GM15510 (cell line): ENCODE measurements around the gene MAST3.

Experiments
- POLR2A ChIP-seq: IDR thresholded peaks from 3 replicates; pipeline ENCODE4 v1.6.1; 2011; ENCODE audit warnings: borderline replicate concordance; ENCODE audit not compliant: insufficient read length; ENCODE audit errors: extremely low read depth

MAST3 gene

DNA sequence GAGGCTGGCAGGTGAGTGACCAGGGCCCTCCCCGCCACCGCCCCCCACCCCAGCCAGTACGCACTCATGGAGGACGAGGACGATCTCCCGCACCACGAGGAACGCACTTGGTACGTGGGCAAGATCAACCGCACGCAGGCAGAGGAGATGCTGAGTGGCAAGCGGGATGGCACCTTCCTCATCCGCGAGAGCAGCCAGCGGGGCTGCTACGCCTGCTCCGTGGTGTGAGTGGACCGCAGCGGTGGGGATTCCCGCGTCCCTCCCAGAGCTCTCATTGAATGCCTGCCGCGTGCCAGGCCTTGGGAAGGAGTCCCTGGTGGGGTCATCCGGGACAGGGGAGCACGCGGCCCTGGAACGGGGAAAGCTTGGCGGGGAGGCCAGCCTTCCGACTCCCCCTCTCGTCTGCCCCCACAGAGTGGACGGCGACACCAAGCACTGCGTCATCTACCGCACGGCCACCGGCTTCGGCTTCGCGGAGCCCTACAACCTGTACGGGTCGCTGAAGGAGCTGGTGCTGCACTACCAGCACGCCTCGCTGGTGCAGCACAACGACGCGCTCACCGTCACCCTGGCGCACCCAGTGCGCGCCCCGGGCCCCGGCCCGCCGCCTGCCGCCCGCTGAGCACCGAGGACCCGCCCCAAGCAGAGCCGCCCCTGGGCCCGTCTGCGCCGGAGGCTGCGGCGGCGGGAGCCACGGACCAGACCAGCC, 71.2 kb downstream of the MAST3 start:
- no peak for TF ChIP-seq POLR2A

DNA sequence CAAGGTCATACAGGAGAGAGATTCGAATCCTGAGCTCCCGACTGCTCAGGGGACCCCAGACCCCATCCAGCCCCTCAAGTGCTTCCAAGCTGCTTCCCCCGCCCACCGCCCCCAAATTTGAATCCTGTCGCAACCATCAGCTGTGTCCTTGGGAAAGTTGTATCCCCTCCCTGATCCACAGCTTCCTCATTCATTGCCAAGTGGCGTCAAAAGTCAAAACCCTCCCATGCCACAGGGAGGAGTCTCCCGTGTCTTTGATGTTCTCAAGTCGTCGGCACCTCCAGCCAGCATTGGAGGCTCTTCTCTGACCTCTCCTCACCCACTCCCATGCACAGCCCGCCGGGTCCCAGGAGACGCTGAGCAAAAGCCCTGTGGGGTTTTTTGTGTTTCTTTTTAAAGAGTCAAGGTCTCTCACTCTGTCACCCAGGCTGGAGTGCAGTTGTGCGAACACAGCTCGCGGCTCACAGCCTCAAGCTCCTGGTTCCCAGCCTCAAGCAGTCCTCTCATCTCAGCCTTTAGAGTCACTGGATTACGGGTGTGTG, 73.2 kb downstream of the MAST3 start:
- TF ChIP-seq POLR2A = no peak

DNA sequence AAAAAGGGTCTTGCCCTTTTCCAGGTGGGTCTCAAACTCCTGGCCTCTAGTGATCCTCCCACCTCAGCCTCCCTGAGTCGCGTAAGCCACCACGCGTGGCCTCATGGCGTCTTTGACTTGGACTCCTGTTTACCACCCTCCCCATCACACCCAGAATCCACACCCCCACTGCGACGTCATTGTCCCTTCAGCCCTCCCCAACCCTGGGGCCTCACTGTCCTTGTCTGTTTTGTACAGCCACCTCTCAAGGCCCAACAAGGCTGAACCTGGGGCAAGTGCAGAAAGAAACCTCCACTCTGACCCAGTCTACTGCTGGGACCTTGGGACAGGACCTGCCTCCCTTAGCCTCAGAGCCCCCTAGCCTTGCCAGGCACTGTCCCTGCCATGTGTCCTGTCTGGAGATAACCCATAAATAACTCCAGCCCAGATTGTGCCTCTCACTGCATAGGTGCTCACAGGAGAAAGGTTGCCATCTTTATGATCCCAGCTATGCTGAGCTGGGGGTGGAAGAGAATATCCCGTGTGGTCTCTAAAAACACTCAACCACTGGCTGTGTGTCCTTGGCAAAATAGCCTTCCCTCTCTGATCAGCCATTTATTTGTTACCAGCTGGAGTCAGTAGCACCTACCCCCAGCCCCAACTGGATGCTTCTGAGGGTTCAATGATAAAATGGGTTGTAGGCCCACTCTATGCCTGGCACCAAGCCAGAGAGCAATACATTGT, 74.2 kb downstream of the MAST3 start:
- no peak for TF ChIP-seq POLR2A

DNA sequence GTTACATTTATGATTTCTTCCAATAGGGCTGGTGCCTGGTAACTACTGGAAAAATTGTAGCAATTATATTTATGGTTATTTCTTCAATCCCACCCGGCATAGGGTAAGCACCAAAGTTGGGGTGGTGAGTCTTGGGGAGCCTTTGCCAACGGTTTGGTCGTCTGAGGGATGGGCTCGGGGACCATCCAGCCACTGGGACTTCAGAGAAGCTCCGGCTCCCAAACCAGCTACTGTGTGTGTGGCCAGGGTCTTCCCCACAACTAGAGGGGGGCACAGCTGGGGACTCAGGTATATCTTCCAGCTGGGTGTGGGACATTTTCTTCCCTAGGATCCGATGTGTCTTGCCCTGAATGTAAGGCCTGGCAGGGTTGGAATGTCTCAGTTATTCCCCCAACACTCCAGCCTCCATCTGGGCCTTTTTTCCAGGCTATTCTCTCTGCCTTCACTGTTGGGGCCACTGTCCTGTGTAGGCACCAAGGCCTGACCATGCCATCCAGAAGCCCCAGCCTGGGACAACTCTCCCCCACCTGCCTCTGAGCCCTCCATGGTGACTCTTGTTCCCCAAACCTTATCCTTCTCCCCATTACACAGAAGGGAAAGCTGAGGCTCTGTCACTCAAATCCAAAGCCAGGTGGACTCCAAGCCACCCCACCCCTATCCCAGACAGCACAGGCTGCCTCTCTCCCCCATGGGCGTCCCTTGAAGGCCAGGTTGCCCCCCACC, 74.9 kb downstream of the MAST3 start:
- TF ChIP-seq POLR2A = no peak

GRCh38 chr19:18173054-18173571, 75.5 kb downstream of the MAST3 start:
- TF ChIP-seq POLR2A = no peak

GRCh38 chr19:18173572-18174288, 76.2 kb downstream of the MAST3 start, which contains the start of gene IFI30:
IFI30 (plus strand) TSS chr19:18173813; CDS start chr19:18173842, 29 bp downstream.
- peak; percentile 99 for TF ChIP-seq POLR2A

DNA sequence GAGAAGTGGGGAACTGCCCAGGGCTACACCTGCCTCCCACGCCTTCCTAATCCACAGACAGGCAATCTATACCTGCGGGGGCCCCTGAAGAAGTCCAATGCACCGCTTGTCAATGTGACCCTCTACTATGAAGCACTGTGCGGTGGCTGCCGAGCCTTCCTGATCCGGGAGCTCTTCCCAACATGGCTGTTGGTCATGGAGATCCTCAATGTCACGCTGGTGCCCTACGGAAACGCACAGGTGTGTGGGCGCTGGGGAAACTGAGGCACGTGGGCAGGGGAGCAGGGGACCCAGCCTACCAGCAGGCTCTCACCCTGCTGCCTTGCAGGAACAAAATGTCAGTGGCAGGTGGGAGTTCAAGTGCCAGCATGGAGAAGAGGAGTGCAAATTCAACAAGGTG, 77.4 kb downstream of the MAST3 start:
- no peak for TF ChIP-seq POLR2A

DNA sequence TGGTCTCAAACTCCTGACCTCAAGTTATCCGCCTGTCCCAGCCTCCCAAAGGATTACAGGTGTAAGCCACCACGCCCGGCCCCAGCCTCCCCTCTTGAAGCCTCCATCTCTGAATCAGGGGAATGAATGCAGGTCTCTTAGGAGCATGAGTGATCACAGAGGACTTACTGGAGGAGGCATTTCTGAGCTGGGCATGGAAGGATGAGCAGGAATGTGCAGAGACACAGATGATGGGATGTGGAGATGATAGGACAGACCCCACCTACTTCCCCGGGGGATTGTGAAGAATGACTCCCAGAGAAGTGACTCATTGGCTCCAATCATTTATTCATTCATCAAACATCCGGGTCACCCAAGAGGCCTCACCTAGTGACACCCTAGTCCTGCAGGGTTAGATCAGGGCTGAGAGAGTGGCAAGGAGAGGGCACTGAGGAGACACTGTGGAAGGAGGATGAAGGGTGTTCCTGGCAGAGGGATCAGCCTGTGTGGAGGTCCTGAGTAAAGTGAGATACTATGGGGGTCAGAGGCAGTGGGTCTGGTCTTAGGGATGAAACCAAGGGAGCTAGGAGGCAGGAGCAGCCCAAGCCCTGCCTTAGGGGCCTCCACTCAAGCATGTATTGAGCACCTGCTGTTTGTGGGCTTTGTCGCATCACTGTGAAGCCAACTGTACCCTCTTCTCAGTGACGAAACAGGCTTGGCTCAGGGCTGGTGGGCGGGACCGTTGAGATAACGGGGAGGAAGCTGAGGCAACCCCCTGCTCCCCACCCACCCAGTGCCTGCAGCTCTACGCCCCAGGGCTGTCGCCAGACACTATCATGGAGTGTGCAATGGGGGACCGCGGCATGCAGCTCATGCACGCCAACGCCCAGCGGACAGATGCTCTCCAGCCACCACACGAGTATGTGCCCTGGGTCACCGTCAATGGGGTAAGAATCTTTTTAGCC, 79.1 kb downstream of the MAST3 start:
- TF ChIP-seq POLR2A = no peak

- no peak for TF ChIP-seq POLR2A
These were observed 82.4 kb downstream of the MAST3 start for GRCh38 chr19:18179957-18180356.

- TF ChIP-seq POLR2A = no peak
These were observed 86.0 kb downstream of the MAST3 start for GRCh38 chr19:18183529-18183928.

DNA sequence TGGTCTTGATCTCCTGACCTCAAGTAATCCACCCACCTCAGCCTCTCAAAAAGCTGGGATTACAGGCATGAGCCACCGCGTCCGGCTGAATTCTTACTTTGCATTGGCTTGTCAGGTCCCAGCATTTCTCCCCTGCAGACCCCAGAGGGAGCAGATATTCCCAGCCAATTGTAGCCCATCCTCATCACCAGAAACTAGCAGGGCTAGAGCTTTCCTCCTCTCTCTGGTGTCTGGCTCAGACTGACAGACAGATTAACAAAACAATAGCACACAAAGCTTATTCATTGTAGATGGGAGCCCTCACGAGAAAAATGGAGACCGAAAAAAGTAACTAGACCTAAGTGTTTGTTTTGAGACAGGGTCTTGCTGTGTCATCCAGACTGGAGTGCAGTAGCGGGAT, 88.0 kb downstream of the MAST3 start:
- no peak for TF ChIP-seq POLR2A

DNA sequence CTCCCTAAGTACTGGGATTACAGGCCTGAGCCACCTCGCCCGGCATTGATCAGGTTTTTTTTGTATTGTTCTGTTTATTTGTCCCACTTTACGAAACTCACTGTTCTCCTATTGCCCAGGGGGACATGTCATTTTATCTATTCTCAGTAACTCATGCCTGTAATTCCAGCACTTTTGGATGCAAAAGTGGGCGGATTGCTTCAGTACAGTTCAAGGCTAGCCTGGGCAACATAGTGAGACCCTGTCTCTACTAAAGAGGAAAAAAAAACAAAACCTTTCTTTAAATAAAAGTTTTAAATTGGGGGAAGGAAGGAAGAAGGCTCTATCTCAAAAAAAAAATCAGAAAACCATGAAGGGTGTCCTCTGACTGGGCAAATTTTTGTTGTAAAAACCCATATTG, 92.7 kb downstream of the MAST3 start:
- no peak for TF ChIP-seq POLR2A

GRCh38 chr19:18191640-18192062, 94.1 kb downstream of the MAST3 start:
- no peak for TF ChIP-seq POLR2A
